SK-N-SH (cell line): ENCODE results near the gene MOCOS. TPM values are rescaled to one million over a fixed set of nuclear protein-coding genes. Genes with fewer than 3 reads are reported as not detected.

ENCODE experiments used
- CTCF ChIA-PET: fragments of 300-600, 350-600 bp; formaldehyde crosslinking; extraction: SDS; loops from one replicate; lab custom pipeline; 2021; lab: Yijun Ruan, JAX
- POLR2A ChIA-PET: fragments of 350-600 bp; sonication (Branson Sonifier 250); formaldehyde crosslinking; extraction: SDS; loops from one replicate; lab custom pipeline; 2020; ENCODE audit warnings: antibody characterized with exemption, inconsistent platforms; lab: Yijun Ruan, JAX
- DNase-seq: peaks from one replicate; pipeline ENCODE4 v3.0.0; 2012
- H2AFZ ChIP-seq: fragments of 200-600 bp; sonication (generic); 2 replicates; pipeline ENCODE4 v1.8.1; 2016; ENCODE audit warnings: antibody characterized with exemption, mild to moderate bottlenecking, low read depth
- H3F3A ChIP-seq: fragments of 200-600 bp; sonication (generic); replicated peaks from 2 replicates; pipeline ENCODE3; 2016; ENCODE audit warnings: antibody characterized with exemption, mild to moderate bottlenecking; ENCODE audit not compliant: insufficient read depth
- H3K27ac ChIP-seq, 2 experiments: fragments of 200-500 bp in 1 of 2; fragments of 200-600 bp in 1 of 2; sonication (Bioruptor generic) in 1 of 2; sonication (generic), shearing (Covaris generic) in 1 of 2; 2 replicates each; pipeline versions ENCODE4 v1.5.1 to v1.6.1; 2014 to 2016; ENCODE audit warnings: low read depth in 2 of 2, inconsistent platforms in 1 of 2, low read length in 1 of 2, mild to moderate bottlenecking in 1 of 2, mixed read lengths in 1 of 2
- H3K27me3 ChIP-seq: fragments of 200-600 bp; sonication (generic), shearing (Covaris generic); 2 replicates; pipeline ENCODE4 v1.6.1; 2016; ENCODE audit warnings: mixed run types; ENCODE audit not compliant: insufficient read depth
- H3K36me3 ChIP-seq, 2 experiments: fragments of 200-500 bp in 1 of 2; fragments of 200-600 bp in 1 of 2; sonication (Bioruptor generic) in 1 of 2; sonication (generic) in 1 of 2; replicated peaks in 1 of 2; 2 replicates each; pipeline versions ENCODE3 to v1.5.1; 2014 to 2016; ENCODE audit warnings: low read length in 1 of 2, mild to moderate bottlenecking in 1 of 2; ENCODE audit not compliant: insufficient read depth in 2 of 2, control insufficient read depth in 1 of 2
- H3K4me1 ChIP-seq, 2 experiments: fragments of 200-500 bp in 1 of 2; fragments of 200-600 bp in 1 of 2; sonication (Bioruptor generic) in 1 of 2; sonication (generic), shearing (Covaris generic) in 1 of 2; 2 replicates each; pipeline versions ENCODE4 v1.5.1 to v1.6.1; 2014 to 2016; ENCODE audit warnings: low read depth in 1 of 2, low read length in 1 of 2, mixed run types in 1 of 2; ENCODE audit not compliant: insufficient read depth in 2 of 2, control insufficient read depth in 1 of 2
- H3K4me2 ChIP-seq: fragments of 200-600 bp; sonication (generic), shearing (Covaris generic); 2 replicates; pipeline ENCODE4 v1.6.1; 2017; ENCODE audit warnings: mixed run types
- H3K4me3 ChIP-seq, 2 experiments: fragments of 200-500 bp in 1 of 2; fragments of 200-600 bp in 1 of 2; sonication (Bioruptor generic) in 1 of 2; sonication (generic), shearing (Covaris generic) in 1 of 2; 2 replicates each; pipeline versions ENCODE4 v1.5.1 to v1.8.1; 2014 to 2016; ENCODE audit warnings: low read depth in 2 of 2, inconsistent platforms in 1 of 2, low read length in 1 of 2, mild to moderate bottlenecking in 1 of 2, mixed read lengths in 1 of 2, moderate library complexity in 1 of 2
- H3K79me2 ChIP-seq: fragments of 200-600 bp; sonication (generic); 2 replicates; pipeline ENCODE4 v1.8.1; 2017; ENCODE audit warnings: mild to moderate bottlenecking; ENCODE audit not compliant: insufficient read depth
- H3K9ac ChIP-seq: fragments of 200-600 bp; sonication (generic); 2 replicates; pipeline ENCODE4 v1.6.1; 2017; ENCODE audit warnings: mixed run types
- H3K9me2 ChIP-seq: fragments of 200-600 bp; sonication (generic); 2 replicates; pipeline ENCODE4 v1.6.1; 2017; ENCODE audit warnings: mixed run types
- H3K9me3 ChIP-seq: fragments of 200-600 bp; sonication (generic); 2 replicates; pipeline ENCODE4 v1.6.1; 2017; ENCODE audit warnings: mixed run types, mild to moderate bottlenecking, moderate library complexity
- H4K20me1 ChIP-seq: fragments of 200-600 bp; sonication (generic); 2 replicates; pipeline ENCODE4 v1.6.1; 2017; ENCODE audit warnings: mild to moderate bottlenecking, mixed run types; ENCODE audit not compliant: insufficient read depth
- EP300 ChIP-seq, 2 experiments: IDR thresholded peaks; 2 replicates each; pipeline versions ENCODE4 v1.4.0 to v1.6.1; 2012; ENCODE audit warnings: borderline replicate concordance in 1 of 2, low read depth in 1 of 2, low read length in 1 of 2
- EZH2phosphoT487 ChIP-seq: fragments of 200-600 bp; sonication (generic); IDR thresholded peaks from 2 replicates; pipeline ENCODE4 v1.6.1; 2017; ENCODE audit warnings: low read depth, mixed run types, mild to moderate bottlenecking, antibody characterized with exemption, moderate library complexity, borderline replicate concordance
- FOSL2 ChIP-seq: IDR thresholded peaks from 2 replicates; pipeline ENCODE4 v1.4.0; 2012; ENCODE audit warnings: low read depth, mild to moderate bottlenecking, moderate library complexity, borderline replicate concordance
- GABPA ChIP-seq: IDR thresholded peaks from 2 replicates; pipeline ENCODE4 v1.4.0; 2012; ENCODE audit warnings: low read depth, mild to moderate bottlenecking
- JUND ChIP-seq: IDR thresholded peaks from 2 replicates; pipeline ENCODE4 v1.4.0; 2012
- MEF2A ChIP-seq: IDR thresholded peaks from 2 replicates; pipeline ENCODE4 v1.4.0; 2012; ENCODE audit warnings: low read depth, borderline replicate concordance
- NFIC ChIP-seq: IDR thresholded peaks from 2 replicates; pipeline ENCODE4 v1.4.0; 2012; ENCODE audit warnings: borderline replicate concordance
- POLR2AphosphoS5 ChIP-seq: IDR thresholded peaks from 2 replicates; pipeline ENCODE4 v1.6.1; 2012; ENCODE audit warnings: low read depth, low read length
- RFX5 ChIP-seq: IDR thresholded peaks from 2 replicates; pipeline ENCODE4 v1.6.1; 2012; ENCODE audit warnings: mild to moderate bottlenecking, improper control_type of control experiment, low read length
- TCF12 ChIP-seq: IDR thresholded peaks from 2 replicates; pipeline ENCODE4 v1.4.0; 2012
- WGBS: methylation state at CpG from one replicate; pipeline ENCODE4 v1.1.6; 2017; ENCODE audit warnings: low lambda C conversion rate; 5-methylcytosine and 5-hydroxymethylcytosine counted together
- polyA plus RNA-seq, 3 experiments: library from polyadenylated mRNA; depleted of rRNA; stranded (reverse); fragments of >200 nt; gene quantifications; 2 replicates each; pipeline ENCODE4 v1.2.3, GENCODE V29; 2012
- TF ChIP-seq, protein P1 (sequence below): IDR thresholded peaks from 2 replicates; pipeline ENCODE4 v1.6.1; 2012; ENCODE audit warnings: mild to moderate bottlenecking, low read depth, low read length, moderate library complexity
- TF ChIP-seq, protein P2 (sequence below): fragments of 150-350 bp; IDR thresholded peaks from 2 replicates; pipeline ENCODE4 v1.6.1; 2016; ENCODE audit warnings: mild to moderate bottlenecking, low read depth, low read length
- TF ChIP-seq, protein P3 (sequence below): IDR thresholded peaks from 2 replicates; pipeline ENCODE4 v1.4.0; 2012; ENCODE audit warnings: low read depth, borderline replicate concordance
- TF ChIP-seq, protein P4 (sequence below): IDR thresholded peaks from 2 replicates; pipeline ENCODE4 v1.4.0; 2012; ENCODE audit warnings: low read depth

The MOCOS gene
- polyA plus RNA-seq, 1 of the 3 experiments (the other 2 are of a cell fraction), result 1.2 TPM

DNA sequence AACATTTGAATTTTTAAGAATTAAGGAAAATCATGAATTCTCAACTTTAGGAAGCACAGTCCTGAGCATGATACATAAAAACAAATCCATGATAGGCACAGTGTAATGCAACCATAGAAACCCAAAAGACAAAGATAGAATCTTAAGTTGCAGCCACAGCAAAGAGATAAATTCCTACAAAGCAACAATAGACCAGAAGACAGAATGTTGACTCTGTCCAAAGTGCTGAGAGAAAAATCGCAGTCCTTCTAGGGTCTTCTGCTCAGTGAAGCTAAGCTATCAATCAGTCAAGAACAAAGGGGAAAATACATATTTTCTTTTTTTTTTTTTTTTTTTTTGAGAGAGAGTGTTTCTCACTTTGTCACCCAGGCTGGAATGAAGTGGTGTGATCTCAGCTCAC, 88.3 kb downstream of the MOCOS start:
- CTCF ChIA-PET, result interaction anchor here (1.2 to 3.1 kb wide), 2 partner anchors 180 to 258 kb away, joined by 5 to 12 read pairs; no protein-coding TSS in a partner anchor
- no peak for TF ChIP-seq JUND
- TF ChIP-seq, protein P1, sequence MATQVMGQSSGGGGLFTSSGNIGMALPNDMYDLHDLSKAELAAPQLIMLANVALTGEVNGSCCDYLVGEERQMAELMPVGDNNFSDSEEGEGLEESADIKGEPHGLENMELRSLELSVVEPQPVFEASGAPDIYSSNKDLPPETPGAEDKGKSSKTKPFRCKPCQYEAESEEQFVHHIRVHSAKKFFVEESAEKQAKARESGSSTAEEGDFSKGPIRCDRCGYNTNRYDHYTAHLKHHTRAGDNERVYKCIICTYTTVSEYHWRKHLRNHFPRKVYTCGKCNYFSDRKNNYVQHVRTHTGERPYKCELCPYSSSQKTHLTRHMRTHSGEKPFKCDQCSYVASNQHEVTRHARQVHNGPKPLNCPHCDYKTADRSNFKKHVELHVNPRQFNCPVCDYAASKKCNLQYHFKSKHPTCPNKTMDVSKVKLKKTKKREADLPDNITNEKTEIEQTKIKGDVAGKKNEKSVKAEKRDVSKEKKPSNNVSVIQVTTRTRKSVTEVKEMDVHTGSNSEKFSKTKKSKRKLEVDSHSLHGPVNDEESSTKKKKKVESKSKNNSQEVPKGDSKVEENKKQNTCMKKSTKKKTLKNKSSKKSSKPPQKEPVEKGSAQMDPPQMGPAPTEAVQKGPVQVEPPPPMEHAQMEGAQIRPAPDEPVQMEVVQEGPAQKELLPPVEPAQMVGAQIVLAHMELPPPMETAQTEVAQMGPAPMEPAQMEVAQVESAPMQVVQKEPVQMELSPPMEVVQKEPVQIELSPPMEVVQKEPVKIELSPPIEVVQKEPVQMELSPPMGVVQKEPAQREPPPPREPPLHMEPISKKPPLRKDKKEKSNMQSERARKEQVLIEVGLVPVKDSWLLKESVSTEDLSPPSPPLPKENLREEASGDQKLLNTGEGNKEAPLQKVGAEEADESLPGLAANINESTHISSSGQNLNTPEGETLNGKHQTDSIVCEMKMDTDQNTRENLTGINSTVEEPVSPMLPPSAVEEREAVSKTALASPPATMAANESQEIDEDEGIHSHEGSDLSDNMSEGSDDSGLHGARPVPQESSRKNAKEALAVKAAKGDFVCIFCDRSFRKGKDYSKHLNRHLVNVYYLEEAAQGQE, result peak; percentile 78; the same call in 1 of the 2 replicates
- H3F3A ChIP-seq, result no peaks in the 10 kb centered on the region
- no peak for DNase-seq
- no peak overlapping the region for H3K4me3 ChIP-seq
- no peaks in the 10 kb centered on the region for H3K27me3 ChIP-seq
- 58% methylated on average over 1 of the region's 1 CpG for WGBS
- no peak overlapping the region for H2AFZ ChIP-seq
- no peaks in the 10 kb centered on the region for H4K20me1 ChIP-seq
- POLR2A ChIA-PET, result no interaction called here
- H3K4me2 ChIP-seq, result no peak overlapping the region
- no peaks in the 10 kb centered on the region for H3K79me2 ChIP-seq
- no peaks in the 10 kb centered on the region for H3K9me3 ChIP-seq
- H3K9ac ChIP-seq, result no peak overlapping the region
- no peak overlapping the region for H3K27ac ChIP-seq
- H3K9me2 ChIP-seq, result no peaks in the 10 kb centered on the region
- H3K36me3 ChIP-seq, result no peaks in the 10 kb centered on the region
- no peaks in the 10 kb centered on the region; a peak in 1 of 4 replicates for H3K4me1 ChIP-seq

DNA sequence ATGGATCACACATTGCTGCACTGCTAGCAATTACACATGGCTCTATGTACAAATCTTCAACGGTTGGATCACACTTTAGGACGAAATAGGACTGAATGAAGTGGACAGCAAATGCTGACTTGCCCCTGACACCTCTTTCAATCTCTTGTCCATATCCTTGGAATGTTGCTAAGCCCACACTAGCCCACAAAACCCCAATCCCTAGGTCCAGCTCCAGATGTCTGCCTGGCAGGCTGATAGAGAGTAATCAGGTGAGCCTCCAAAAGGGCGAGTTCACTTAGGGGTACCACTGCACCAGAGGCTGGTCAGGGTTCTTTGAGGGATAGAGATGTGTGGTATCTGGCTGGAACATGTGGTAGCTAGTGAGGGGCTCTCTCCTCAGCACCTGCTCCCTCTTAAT, 91.7 kb downstream of the MOCOS start:
- no peak overlapping the region for H3K4me2 ChIP-seq
- H3K79me2 ChIP-seq, result no peaks in the 10 kb centered on the region
- H4K20me1 ChIP-seq, result no peaks in the 10 kb centered on the region
- CTCF ChIA-PET, result interaction anchor here (1.0 to 11.3 kb wide), 4 partner anchors 182 to 522 kb away, joined by 3 to 136 read pairs (median 49); no protein-coding TSS in a partner anchor
- no peaks in the 10 kb centered on the region for H3K36me3 ChIP-seq
- no peak overlapping the region for H3K9ac ChIP-seq
- TF ChIP-seq, protein P2, sequence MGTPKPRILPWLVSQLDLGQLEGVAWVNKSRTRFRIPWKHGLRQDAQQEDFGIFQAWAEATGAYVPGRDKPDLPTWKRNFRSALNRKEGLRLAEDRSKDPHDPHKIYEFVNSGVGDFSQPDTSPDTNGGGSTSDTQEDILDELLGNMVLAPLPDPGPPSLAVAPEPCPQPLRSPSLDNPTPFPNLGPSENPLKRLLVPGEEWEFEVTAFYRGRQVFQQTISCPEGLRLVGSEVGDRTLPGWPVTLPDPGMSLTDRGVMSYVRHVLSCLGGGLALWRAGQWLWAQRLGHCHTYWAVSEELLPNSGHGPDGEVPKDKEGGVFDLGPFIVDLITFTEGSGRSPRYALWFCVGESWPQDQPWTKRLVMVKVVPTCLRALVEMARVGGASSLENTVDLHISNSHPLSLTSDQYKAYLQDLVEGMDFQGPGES, result no peak
- TF ChIP-seq, protein P3, sequence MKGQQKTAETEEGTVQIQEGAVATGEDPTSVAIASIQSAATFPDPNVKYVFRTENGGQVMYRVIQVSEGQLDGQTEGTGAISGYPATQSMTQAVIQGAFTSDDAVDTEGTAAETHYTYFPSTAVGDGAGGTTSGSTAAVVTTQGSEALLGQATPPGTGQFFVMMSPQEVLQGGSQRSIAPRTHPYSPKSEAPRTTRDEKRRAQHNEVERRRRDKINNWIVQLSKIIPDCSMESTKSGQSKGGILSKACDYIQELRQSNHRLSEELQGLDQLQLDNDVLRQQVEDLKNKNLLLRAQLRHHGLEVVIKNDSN, result no peak
- no peak for TF ChIP-seq POLR2AphosphoS5
- no peak for TF ChIP-seq TCF12
- no peak for TF ChIP-seq MEF2A
- TF ChIP-seq, protein P4, sequence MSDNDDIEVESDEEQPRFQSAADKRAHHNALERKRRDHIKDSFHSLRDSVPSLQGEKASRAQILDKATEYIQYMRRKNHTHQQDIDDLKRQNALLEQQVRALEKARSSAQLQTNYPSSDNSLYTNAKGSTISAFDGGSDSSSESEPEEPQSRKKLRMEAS, result no peak
- TF ChIP-seq GABPA, result no peak
- TF ChIP-seq EZH2phosphoT487, result no peak
- TF ChIP-seq FOSL2, result no peak
- no peak for TF ChIP-seq RFX5
- TF ChIP-seq NFIC, result no peak
- TF ChIP-seq EP300 (IDR thresholded peaks at IDR 0.05; ENCODE audit: borderline replicate concordance in 1 of 2, low read depth in 1 of 2, low read length in 1 of 2), result no peak
- H3K9me3 ChIP-seq, result no peaks in the 10 kb centered on the region
- H3K4me1 ChIP-seq, result peaks cover 0 to 3% of the 10 kb centered on the region in 2 experiments; a peak in 1 of 4 replicates
- H3K27ac ChIP-seq, result no peak overlapping the region
- no peaks in the 10 kb centered on the region for H3K27me3 ChIP-seq
- WGBS, result 55% methylated on average over 3 of the region's 3 CpGs
- no peak for DNase-seq
- POLR2A ChIA-PET, result no interaction called here
- no peak overlapping the region for H3K4me3 ChIP-seq
- H3F3A ChIP-seq, result no peaks in the 10 kb centered on the region
- no peaks in the 10 kb centered on the region for H3K9me2 ChIP-seq
- H2AFZ ChIP-seq, result no peak overlapping the region
